H1 (cell line): ENCODE data around the gene ERC1. TPM values are rescaled to one million over a fixed set of nuclear protein-coding genes. Genes with fewer than 3 reads are reported as not detected.
A peak's percentile ranks its signal among the peaks of the same experiment; 100 is the strongest.

Experiments used
- CTCF ChIA-PET: fragments of 300-600 bp; sonication (Branson Sonifier 250); formaldehyde crosslinking; loops from one replicate; lab custom pipeline; 2021; ENCODE audit not compliant: partially characterized antibody; lab: Charles Lee
- POLR2A ChIA-PET: fragments of 300-600 bp; sonication (Branson Sonifier 250); formaldehyde crosslinking; loops from one replicate; lab custom pipeline; 2021; ENCODE audit warnings: inconsistent platforms; ENCODE audit not compliant: partially characterized antibody; lab: Charles Lee
- DNase-seq, 2 experiments: peaks; one replicate each; pipeline versions ENCODE4 v3.0.0 to v3.0.0-alpha.2; 2010 to 2022; ENCODE audit warnings: low spot score in 2 of 2, low read depth in 1 of 2, mixed read lengths in 1 of 2
- FAIRE-seq: peaks from 2 replicates; lab custom pipeline; 2011; peaks lifted over from hg19 to GRCh38; lab: Jason Lieb, UNC
- H2AFZ ChIP-seq: 2 replicates; pipeline ENCODE4 v1.8.1; 2012; ENCODE audit warnings: low read length, inconsistent platforms
- H2AK5ac ChIP-seq: 2 replicates; pipeline ENCODE4 v1.6.1; 2013; ENCODE audit warnings: low read depth, low read length
- H2BK120ac ChIP-seq: replicated peaks from 2 replicates; pipeline ENCODE3; 2013; ENCODE audit warnings: low read depth, low read length, inconsistent platforms
- H2BK12ac ChIP-seq: 2 replicates; pipeline ENCODE4 v1.6.1; 2013; ENCODE audit warnings: low read depth, low read length
- H2BK15ac ChIP-seq: 2 replicates; pipeline ENCODE4 v1.6.1; 2013; ENCODE audit warnings: low read length
- H2BK20ac ChIP-seq: 2 replicates; pipeline ENCODE4 v1.6.1; 2013; ENCODE audit warnings: low read length
- H2BK5ac ChIP-seq: 2 replicates; pipeline ENCODE4 v1.6.1; 2013; ENCODE audit warnings: low read depth, low read length
- H3K14ac ChIP-seq: 2 replicates; pipeline ENCODE4 v1.6.1; 2013; ENCODE audit warnings: inconsistent platforms; ENCODE audit not compliant: insufficient read length
- H3K18ac ChIP-seq: 2 replicates; pipeline ENCODE4 v1.6.1; 2013; ENCODE audit warnings: low read length; ENCODE audit errors: extremely low read depth
- H3K23ac ChIP-seq: 2 replicates; pipeline ENCODE4 v1.6.1; 2013; ENCODE audit warnings: inconsistent platforms; ENCODE audit not compliant: insufficient read length
- H3K23me2 ChIP-seq: 2 replicates; pipeline ENCODE4 v1.6.1; 2013; ENCODE audit warnings: low read depth, low read length
- H3K27ac ChIP-seq: 2 replicates; pipeline ENCODE4 v1.6.1; 2011; ENCODE audit warnings: low read depth, low read length, inconsistent platforms
- H3K27me3 ChIP-seq, 4 experiments: replicated peaks in 1 of 4; 1 replicate in 1 of 4; 2 replicates in 3 of 4; pipeline versions ENCODE4 v1.6.1 to v1.8.1; 2011 to 2013; ENCODE audit warnings: low read length in 3 of 4, mild to moderate bottlenecking in 3 of 4, inconsistent platforms in 2 of 4, mixed read lengths in 2 of 4, moderate library complexity in 1 of 4; ENCODE audit not compliant: control insufficient read depth in 3 of 4, insufficient read depth in 3 of 4; ENCODE audit errors: extremely low read depth in 1 of 4
- H3K36me3 ChIP-seq, 4 experiments: 2 replicates each; pipeline versions ENCODE4 v1.6.1 to v1.8.1; 2011 to 2013; ENCODE audit warnings: mild to moderate bottlenecking in 4 of 4, low read length in 3 of 4, moderate library complexity in 2 of 4, control low read depth in 1 of 4, inconsistent platforms in 1 of 4; ENCODE audit not compliant: insufficient read depth in 4 of 4, control insufficient read depth in 2 of 4
- H3K4ac ChIP-seq: replicated peaks from 2 replicates; pipeline ENCODE3; 2013; ENCODE audit warnings: low read length, low read depth, mixed read lengths, inconsistent platforms; ENCODE audit not compliant: insufficient read length
- H3K4me1 ChIP-seq, 4 experiments: replicated peaks in 1 of 4; 1 replicate in 1 of 4; 2 replicates in 3 of 4; pipeline versions ENCODE4 v1.6.1 to v1.8.1; 2011 to 2013; ENCODE audit warnings: low read length in 3 of 4, inconsistent platforms in 2 of 4, mixed read lengths in 1 of 4; ENCODE audit not compliant: insufficient read depth in 4 of 4, control insufficient read depth in 3 of 4
- H3K4me2 ChIP-seq, 2 experiments: 2 replicates each; pipeline versions ENCODE4 v1.6.1 to v1.8.1; 2011 to 2013; ENCODE audit warnings: low read depth in 2 of 2, low read length in 2 of 2, control low read depth in 1 of 2, inconsistent platforms in 1 of 2, mild to moderate bottlenecking in 1 of 2; ENCODE audit not compliant: insufficient read depth in 1 of 2
- H3K4me3 ChIP-seq, 4 experiments: fragments of 200-600, 300-600 bp in 1 of 4; sonication (generic), shearing (Covaris generic), sonication (Bioruptor Twin) in 1 of 4; 2 replicates each; pipeline versions ENCODE4 v1.5.1 to v1.8.1; 2011 to 2016; ENCODE audit warnings: low read length in 4 of 4, low read depth in 3 of 4, control low read depth in 2 of 4, inconsistent platforms in 2 of 4, mild to moderate bottlenecking in 2 of 4, mixed read lengths in 1 of 4, moderate library complexity in 1 of 4; ENCODE audit not compliant: insufficient read depth in 2 of 4; ENCODE audit errors: extremely low read depth in 1 of 4
- H3K56ac ChIP-seq: replicated peaks from 2 replicates; pipeline ENCODE3; 2013; ENCODE audit warnings: low read depth, mild to moderate bottlenecking, mixed read lengths, low read length, inconsistent platforms; ENCODE audit not compliant: insufficient read length
- H3K79me1 ChIP-seq: 2 replicates; pipeline ENCODE4 v1.6.1; 2013; ENCODE audit warnings: low read depth, low read length, control low read depth
- H3K79me2 ChIP-seq, 2 experiments: 2 replicates each; pipeline versions ENCODE4 v1.6.1 to v1.8.1; 2012 to 2013; ENCODE audit warnings: low read length in 2 of 2, mild to moderate bottlenecking in 2 of 2, inconsistent platforms in 1 of 2; ENCODE audit not compliant: insufficient read depth in 2 of 2, control insufficient read depth in 1 of 2
- H3K9ac ChIP-seq, 4 experiments: replicated peaks in 1 of 4; 1 replicate in 1 of 4; 2 replicates in 3 of 4; pipeline versions ENCODE4 v1.6.1 to v1.8.1; 2011 to 2013; ENCODE audit warnings: low read depth in 3 of 4, low read length in 3 of 4, control low read depth in 2 of 4, mild to moderate bottlenecking in 2 of 4, moderate library complexity in 2 of 4, inconsistent platforms in 1 of 4; ENCODE audit errors: extremely low read depth in 1 of 4
- H3K9me3 ChIP-seq, 2 experiments: 2 replicates each; pipeline versions ENCODE4 v1.6.1 to v1.8.1; 2012 to 2013; ENCODE audit warnings: mild to moderate bottlenecking in 2 of 2, moderate library complexity in 2 of 2, control low read depth in 1 of 2, inconsistent platforms in 1 of 2, low read depth in 1 of 2, low read length in 1 of 2, mixed read lengths in 1 of 2; ENCODE audit not compliant: insufficient read depth in 2 of 2
- H4K20me1 ChIP-seq, 2 experiments: replicated peaks in 1 of 2; 2 replicates each; pipeline versions ENCODE3 to v1.8.1; 2011 to 2013; ENCODE audit warnings: inconsistent platforms in 2 of 2, low read length in 2 of 2, mild to moderate bottlenecking in 1 of 2; ENCODE audit not compliant: insufficient read depth in 2 of 2, control insufficient read depth in 1 of 2
- H4K5ac ChIP-seq: 2 replicates; pipeline ENCODE4 v1.6.1; 2013; ENCODE audit warnings: low read length, low read depth, mixed read lengths, inconsistent platforms; ENCODE audit not compliant: insufficient read length
- H4K8ac ChIP-seq: 2 replicates; pipeline ENCODE4 v1.8.0; 2013; ENCODE audit warnings: mild to moderate bottlenecking, moderate library complexity, low read length, inconsistent platforms; ENCODE audit not compliant: insufficient read depth; ENCODE audit errors: extremely low read depth
- H4K91ac ChIP-seq: replicated peaks from 2 replicates; pipeline ENCODE3; 2013; ENCODE audit warnings: low read length, mixed read lengths, inconsistent platforms; ENCODE audit not compliant: insufficient read length
- ASH2L ChIP-seq: fragments of 200-600, 300-600 bp; sonication (generic); IDR thresholded peaks from one replicate; pipeline ENCODE4 v1.7.1; 2017; ENCODE audit warnings: low read length
- MAFK ChIP-seq: IDR thresholded peaks from 2 replicates; pipeline ENCODE4 v1.6.1; 2012; ENCODE audit warnings: low read depth, mild to moderate bottlenecking, improper control_type of control experiment, low read length
- SIRT6 ChIP-seq: IDR thresholded peaks from one replicate; pipeline ENCODE4 v1.7.1; 2012; ENCODE audit warnings: low read length, inconsistent platforms
- WGBS, 2 experiments: shearing (Covaris generic) in 1 of 2; methylation state at CpG; one replicate each; pipeline versions ENCODE4 v1.1.6 to v1.1.7; 2013 to 2015; ENCODE audit warnings: low lambda C conversion rate in 2 of 2, mixed read lengths in 2 of 2, inconsistent platforms in 1 of 2, low coverage in 1 of 2, missing lambda C conversion rate in 1 of 2; ENCODE audit not compliant: insufficient replicate concordance in 2 of 2, insufficient coverage in 1 of 2, insufficient read length in 1 of 2; ENCODE audit errors: extremely low coverage in 1 of 2, missing lambda C conversion rate in 1 of 2; 5-methylcytosine and 5-hydroxymethylcytosine counted together
- polyA plus RNA-seq, 7 experiments: library from polyadenylated mRNA; depleted of rRNA in 3 of 7; stranded (reverse) in 5 of 7; unstranded in 2 of 7; fragments of >200 nt in 5 of 7; fragments of 200-250 nt in 2 of 7; gene quantifications; 1 replicate in 5 of 7; 2 replicates in 1 of 7; 4 replicates in 1 of 7; pipeline versions ENCODE4 v1.2.1 to v1.2.3, GENCODE V29; 2011 to 2013; ENCODE audit warnings: missing spikeins in 2 of 7, mixed read lengths in 2 of 7
- total RNA-seq: library from RNA; stranded (reverse); fragmentation: NEBNext Ultra II Directional; extraction: Animal tissue kit (Norgen Biotek cat#: 25700); gene quantifications from 2 replicates; pipeline ENCODE4 v1.2.1, GENCODE V29; 2021

Gene ERC1
- total and polyA plus RNA-seq, 2 of the 8 experiments (the other 6 are each of a cell fraction or from before 2014, with no cell fraction given) = 7.8 to 45.7 TPM

DNA sequence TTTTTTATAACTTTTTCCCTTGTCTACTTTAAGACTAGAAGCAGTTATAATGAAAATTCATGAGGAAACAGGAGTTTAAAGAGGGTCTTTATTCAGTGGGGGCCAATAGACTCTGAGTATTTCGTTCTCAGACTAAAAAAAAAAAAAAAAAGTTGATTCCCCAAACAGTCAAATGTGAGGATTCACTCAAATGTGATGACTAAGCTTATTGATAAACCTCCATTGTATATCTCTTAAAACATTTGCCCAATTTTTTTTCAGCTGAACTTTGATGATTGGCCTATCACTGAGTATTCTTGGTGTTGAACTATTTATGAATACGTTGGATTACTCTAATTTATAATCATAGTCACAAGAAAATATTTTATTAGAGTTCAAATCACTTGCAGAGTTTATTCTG, 265.3 kb downstream of the ERC1 start:
- Histone ChIP-seq H4K5ac (no peak overlapping the region), H3K27ac (no peak overlapping the region), H3K27me3 (no peaks in the 10 kb centered on the region), H3K23ac (no peak overlapping the region), H3K14ac (no peak overlapping the region), H2AFZ (no peak overlapping the region), H3K79me2 (no peaks in the 10 kb centered on the region), H3K56ac (no peak overlapping the region), H2BK15ac (no peak overlapping the region), H3K79me1 (no peaks in the 10 kb centered on the region), H3K36me3 (no peaks in the 10 kb centered on the region), H2BK20ac (no peak overlapping the region), H3K18ac (no peak overlapping the region), H4K20me1 (no peaks in the 10 kb centered on the region), H3K9ac (no peak overlapping the region), H3K4me2 (no peak overlapping the region), H3K23me2 (no peaks in the 10 kb centered on the region), H4K91ac (no peak overlapping the region), H4K8ac (no peak overlapping the region), H3K4ac (no peak overlapping the region), H2BK120ac (no peak overlapping the region), H2AK5ac (no peak overlapping the region), H2BK5ac (no peak overlapping the region), H3K4me3 (no peak overlapping the region), H3K9me3 (no peaks in the 10 kb centered on the region), H3K4me1 (no peaks in the 10 kb centered on the region; a peak in 1 of 7 replicates), H2BK12ac (no peak overlapping the region)
- POLR2A ChIA-PET = no interaction called here
- 88% methylated on average over 2 of the region's 2 CpGs; no CpG with 5 or more reads in 1 of the 2 experiments for WGBS, 2 experiments
- FAIRE-seq (no peak), DNase-seq (no peak)
- CTCF ChIA-PET = no interaction called here
- TF ChIP-seq ASH2L = no peak
- peak; percentile 51; the same call in 1 of the 2 replicates for TF ChIP-seq MAFK
- no peak for TF ChIP-seq SIRT6
